Heart left ventricle (tissue), 13 donors: ENCODE data around the gene MEOX1.
"Not testable (repeated sequence)": the region's sequence is repeated elsewhere in the genome, so short reads cannot be mapped to it uniquely, and the experiment has no call there.

ENCODE experiments used
- CTCF ChIP-seq, 12 donors: fragments of 200-600 bp; sonication (generic) in 4 of 12; IDR thresholded peaks; one replicate each; pipeline versions ENCODE4 v1.5.0 to v1.8.0; 2018 to 2022; ENCODE audit warnings: antibody characterized with exemption in 12 of 12, mild to moderate bottlenecking in 5 of 12
- POLR2A ChIP-seq, 2 donors: fragments of 450-650 bp; IDR thresholded peaks; one replicate each; pipeline ENCODE4 v1.6.1; 2017; ENCODE audit warnings: antibody characterized with exemption in 2 of 2, mild to moderate bottlenecking in 2 of 2, moderate library complexity in 2 of 2
- donor health status: ischemic (EF 13 %, LVEDD 7.1; RV severe dilation, severe dysfunction).
- donor health status: DM: no; HTN: yes; CAD: no.
- donor health status: DM: no; HTN: no; CAD: no.
- donor health status: ischemic (EF 25% LVEDD 6.9; RV normal size, moderate dysfunction).
- donor health status: ischemic (EF 25% LVEDD 5.7; RV mildly dilated, moderate dysfunction).
- donor health status: ischemic (EF 35%, LVEDD 5.7; RV mildly dilated, moderate dysfunction).
- donor health status: nonischemic (EF 11% LVEDD 7.7; RV severe dilation, severe dysfunction).
- donor health status: DM: yes; HTN: yes; CAD: no.
- donor health status: PGD.
- donor health status: ischemic (EF 29% LVEDD 5.4; RV normal size, mild dysfunction).
- donor health status: nonischemic (EF 23%, LVEDD 6.1; RV moderate dilation, normal function).

GRCh38 chr17:43686957-43687356 is 25.2 kb upstream of the MEOX1 start:
- not testable (repeated sequence) for TF ChIP-seq CTCF, POLR2A (IDR thresholded peaks at IDR 0.05)
